Measurements from ENCODE around the gene KIAA1217. TPM values are rescaled to one million over a fixed set of nuclear protein-coding genes. Genes with fewer than 3 reads are reported as not detected.

The KIAA1217 gene
- total RNA-seq, 1 experiment from 2014 or later: 18.6 TPM

DNA sequence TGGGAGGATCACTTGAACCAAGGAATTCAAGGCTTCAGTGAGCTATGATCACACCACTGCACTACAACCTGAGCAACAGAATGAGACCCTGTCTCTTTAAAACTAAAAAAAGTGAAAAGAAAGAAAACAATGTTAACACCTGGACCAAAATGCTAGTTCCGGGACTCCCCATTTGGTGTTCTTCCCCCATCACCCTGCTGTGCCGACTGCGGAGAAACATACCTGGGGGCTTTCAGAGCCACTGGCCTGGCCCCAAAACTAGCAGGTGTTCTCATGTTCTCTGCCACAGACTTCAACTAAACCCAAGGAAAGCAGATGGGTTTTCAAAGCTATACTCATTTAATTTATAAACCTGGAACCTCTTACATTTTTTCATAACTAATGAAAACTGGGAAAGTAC, 250.9 kb downstream of the KIAA1217 start:
- no peak overlapping the region for H2BK12ac ChIP-seq (ENCODE audit: insufficient read length, low read depth, low read length)
- no peak overlapping the region for H2BK15ac ChIP-seq (ENCODE audit: low read depth, low read length)
- no peaks in the 10 kb centered on the region for H3K9me3 ChIP-seq (ENCODE audit: control insufficient read depth, low read depth, low read length)
- H3K4ac ChIP-seq (ENCODE audit: low read depth, low read length): no peak overlapping the region
- no peak overlapping the region for H3K14ac ChIP-seq (ENCODE audit: insufficient read depth, low read length)
- H3K79me2 ChIP-seq (ENCODE audit: insufficient read depth, low read length): no peaks in the 10 kb centered on the region
- Mint-ChIP-seq H3K36me3 (ENCODE audit: insufficient read depth in 1 of 3, low read depth in 3 of 3) (peaks cover 0 to 2% (median 0%) of the 10 kb centered on the region in 3 experiments; a peak in 1 of 7 replicates), H3K27ac (no peak overlapping the region; a peak in 1 of 7 replicates), H3K27me3 (ENCODE audit: low read depth) (no peaks in the 10 kb centered on the region), H3K9me3 (no peaks in the 10 kb centered on the region), H3K4me1 (peaks cover 26 to 28% of the 10 kb centered on the region in 2 experiments), H3K4me3 (no peak overlapping the region)
- no peak overlapping the region for H3K9ac ChIP-seq (ENCODE audit: extremely low read depth, insufficient read length, low read length)
- H2BK120ac ChIP-seq (ENCODE audit: low read depth, low read length, poor library complexity, severe bottlenecking): no peak overlapping the region
- H2AFZ ChIP-seq (ENCODE audit: low read length): no peak overlapping the region
- no peak overlapping the region for H4K8ac ChIP-seq (replicated peaks; ENCODE audit: insufficient read length, low read depth, low read length)
- 0 out of 2 replicates have a peak, but pooled peaks cover 2% of the 10 kb centered on the region for H3K4me1 ChIP-seq (ENCODE audit: insufficient read depth, low read length)
- no peak overlapping the region for H2AK5ac ChIP-seq (ENCODE audit: insufficient read length, low read length)
- H3K18ac ChIP-seq (ENCODE audit: insufficient read length, low read depth, low read length): no peak overlapping the region
- no peak overlapping the region for H4K5ac ChIP-seq (ENCODE audit: insufficient read length, low read depth, low read length)
- no peak for TF ChIP-seq CTCF (conservative IDR thresholded peaks at IDR 0.05)
- no peak overlapping the region for H3K27ac ChIP-seq (ENCODE audit: insufficient read length, low read depth, low read length)
- no peak overlapping the region for H3K23ac ChIP-seq (ENCODE audit: insufficient read length, low read depth, low read length)
- no peak overlapping the region for H2BK5ac ChIP-seq (ENCODE audit: insufficient read length, low read length)
- H3K56ac ChIP-seq (ENCODE audit: insufficient read length, low read depth, low read length): no peak overlapping the region
- no peaks in the 10 kb centered on the region for H3K27me3 ChIP-seq (ENCODE audit: insufficient read depth, low read length)
- no peak overlapping the region for H4K91ac ChIP-seq (ENCODE audit: insufficient read length, low read depth, low read length)
- no peak overlapping the region for H2BK20ac ChIP-seq (ENCODE audit: low read depth, low read length, poor library complexity, severe bottlenecking)
- WGBS (ENCODE audit: extremely low coverage, insufficient read length, low lambda C conversion rate): no CpG with 5 or more reads among the region's 3 CpGs
- DNase-seq: no peak
- no peak overlapping the region for H3K4me2 ChIP-seq (ENCODE audit: insufficient read depth, insufficient read length, low read length)
- no peaks in the 10 kb centered on the region for H3K79me1 ChIP-seq (ENCODE audit: insufficient read depth, low read depth, low read length, poor library complexity, severe bottlenecking)
- H4K20me1 ChIP-seq (ENCODE audit: control insufficient read depth, insufficient read depth, insufficient read length): peaks cover 2% of the 10 kb centered on the region
- H3T11ph ChIP-seq (ENCODE audit: low read length): no peak overlapping the region
- H3K23me2 ChIP-seq (ENCODE audit: insufficient read length, low read depth, low read length, poor library complexity, severe bottlenecking): no peaks in the 10 kb centered on the region

Measured in H9 (cell line).